MG63 (cell line): ENCODE measurements around the gene GNA15. TPM values are rescaled to one million over a fixed set of nuclear protein-coding genes. Genes with fewer than 3 reads are reported as not detected.

Experiments
- DNase-seq: peaks from one replicate; pipeline ENCODE4 v3.0.0-alpha.2; 2020
- H3K27me3 ChIP-seq: fragments of 250-450 bp; sonication (Bioruptor Pico); 2 replicates; pipeline ENCODE4 v1.5.1; 2020; ENCODE audit warnings: mild to moderate bottlenecking, moderate library complexity
- H3K36me3 ChIP-seq: fragments of 250-450 bp; sonication (Bioruptor Pico); 2 replicates; pipeline ENCODE4 v1.5.1; 2020; ENCODE audit warnings: mild to moderate bottlenecking, moderate library complexity
- H3K4me3 ChIP-seq: fragments of 250-450 bp; sonication (Bioruptor Pico); 2 replicates; pipeline ENCODE4 v1.5.1; 2020; ENCODE audit warnings: mild to moderate bottlenecking, moderate library complexity
- H3K9me3 ChIP-seq: fragments of 250-450 bp; sonication (Bioruptor Pico); 2 replicates; pipeline ENCODE4 v1.5.1; 2020; ENCODE audit warnings: mild to moderate bottlenecking, moderate library complexity
- total RNA-seq: library from RNA; depleted of rRNA; stranded (reverse); fragments of >200 nt; shearing (Covaris generic); gene quantifications from 2 replicates; pipeline ENCODE4 v1.2.3, GENCODE V29; 2014; ENCODE audit warnings: low replicate concordance

The GNA15 gene
- total RNA-seq, 1 experiment from 2014 or later = not detected

GRCh38 chr19:3175781-3176714 is 40.2 kb downstream of the GNA15 start:
- Histone ChIP-seq H3K27me3 (no peaks in the 10 kb centered on the region), H3K36me3 (no peaks in the 10 kb centered on the region), H3K9me3 (no peaks in the 10 kb centered on the region), H3K4me3 (no peak overlapping the region)
- DNase-seq = peak; percentile 60

GRCh38 chr19:3176715-3177501 is 41.1 kb downstream of the GNA15 start:
- DNase-seq = peak; percentile 69
- no peaks in the 10 kb centered on the region for H3K27me3 ChIP-seq
- H3K4me3 ChIP-seq = no peak overlapping the region
- no peaks in the 10 kb centered on the region for H3K9me3 ChIP-seq
- no peaks in the 10 kb centered on the region for H3K36me3 ChIP-seq

GRCh38 chr19:3178377-3178972 is 42.6 kb downstream of the GNA15 start, which contains the start of gene S1PR4:
S1PR4 (plus strand) TSS chr19:3178769; CDS start chr19:3178793, 24 bp downstream.
- DNase-seq = no peak
- Histone ChIP-seq H3K9me3 (no peaks in the 10 kb centered on the region), H3K36me3 (no peaks in the 10 kb centered on the region), H3K4me3 (no peak within 1 kb of the TSS), H3K27me3 (no peaks in the 10 kb centered on the region)

- Histone ChIP-seq H3K27me3 (no peaks in the 10 kb centered on the region), H3K4me3 (no peak overlapping the region), H3K36me3 (no peaks in the 10 kb centered on the region), H3K9me3 (no peaks in the 10 kb centered on the region)
- DNase-seq = no peak
Measured at GRCh38 chr19:3178973-3179738, 43.3 kb downstream of the GNA15 start.

- H3K27me3 ChIP-seq = no peaks in the 10 kb centered on the region
- no peak for DNase-seq
- no peaks in the 10 kb centered on the region for H3K9me3 ChIP-seq
- H3K36me3 ChIP-seq = no peaks in the 10 kb centered on the region
- no peak overlapping the region for H3K4me3 ChIP-seq
Measured at GRCh38 chr19:3179739-3180293, 44.0 kb downstream of the GNA15 start.

- H3K36me3 ChIP-seq = peaks cover 3% of the 10 kb centered on the region; the same call in 1 of the 2 replicates
Measured at GRCh38 chr19:3183721-3184641, 48.1 kb downstream of the GNA15 start.

GRCh38 chr19:3184847-3185460 is 49.1 kb downstream of the GNA15 start:
- peak; percentile 44 for DNase-seq
- Histone ChIP-seq H3K4me3 (peak overlapping the region; percentile 75), H3K36me3 (peaks cover 3% of the 10 kb centered on the region; the same call in 1 of the 2 replicates), H3K9me3 (no peaks in the 10 kb centered on the region), H3K27me3 (no peaks in the 10 kb centered on the region)

More at GRCh38 chr19:3183721-3184641, 48.1 kb downstream of the GNA15 start:
- Histone ChIP-seq H3K9me3 (no peaks in the 10 kb centered on the region), H3K27me3 (no peaks in the 10 kb centered on the region), H3K4me3 (no peak overlapping the region)
- no peak for DNase-seq

GRCh38 chr19:3185461-3186159 is 49.8 kb downstream of the GNA15 start, which contains the start of gene NCLN:
NCLN (plus strand) TSS chr19:3185930; CDS start chr19:3186031, 101 bp downstream.
- Histone ChIP-seq H3K9me3 (no peaks in the 10 kb centered on the region), H3K36me3 (peaks cover 3% of the 10 kb centered on the region; the same call in 1 of the 2 replicates), H3K27me3 (no peaks in the 10 kb centered on the region), H3K4me3 (peak within 1 kb of the TSS; percentile 75)
- DNase-seq = peak; percentile 84

- Histone ChIP-seq H3K36me3 (peaks cover 3% of the 10 kb centered on the region; the same call in 1 of the 2 replicates), H3K27me3 (no peaks in the 10 kb centered on the region), H3K4me3 (peak overlapping the region; percentile 75), H3K9me3 (no peaks in the 10 kb centered on the region)
- no peak for DNase-seq
Measured at GRCh38 chr19:3186160-3186688, 50.4 kb downstream of the GNA15 start.

GRCh38 chr19:3186891-3187661 is 51.2 kb downstream of the GNA15 start:
- Histone ChIP-seq H3K36me3 (peaks cover 3% of the 10 kb centered on the region; the same call in 1 of the 2 replicates), H3K27me3 (no peaks in the 10 kb centered on the region)
- DNase-seq = no peak

GRCh38 chr19:3187662-3188511 is 52.1 kb downstream of the GNA15 start:
- peaks cover 3% of the 10 kb centered on the region; the same call in 1 of the 2 replicates for H3K36me3 ChIP-seq
- no peak for DNase-seq
- no peak overlapping the region for H3K4me3 ChIP-seq
- H3K9me3 ChIP-seq = no peaks in the 10 kb centered on the region
- H3K27me3 ChIP-seq = no peaks in the 10 kb centered on the region

More at GRCh38 chr19:3186891-3187661, 51.2 kb downstream of the GNA15 start:
- Histone ChIP-seq H3K9me3 (no peaks in the 10 kb centered on the region), H3K4me3 (peak overlapping the region; percentile 75)
